Measurements from ENCODE around the gene TAOK2. TPM values are rescaled to one million over a fixed set of nuclear protein-coding genes. Genes with fewer than 3 reads are reported as not detected.

Gene TAOK2
- total RNA-seq, 6 experiments from 2014 or later, result 15.8 to 19.6 (median 17.2) TPM

DNA sequence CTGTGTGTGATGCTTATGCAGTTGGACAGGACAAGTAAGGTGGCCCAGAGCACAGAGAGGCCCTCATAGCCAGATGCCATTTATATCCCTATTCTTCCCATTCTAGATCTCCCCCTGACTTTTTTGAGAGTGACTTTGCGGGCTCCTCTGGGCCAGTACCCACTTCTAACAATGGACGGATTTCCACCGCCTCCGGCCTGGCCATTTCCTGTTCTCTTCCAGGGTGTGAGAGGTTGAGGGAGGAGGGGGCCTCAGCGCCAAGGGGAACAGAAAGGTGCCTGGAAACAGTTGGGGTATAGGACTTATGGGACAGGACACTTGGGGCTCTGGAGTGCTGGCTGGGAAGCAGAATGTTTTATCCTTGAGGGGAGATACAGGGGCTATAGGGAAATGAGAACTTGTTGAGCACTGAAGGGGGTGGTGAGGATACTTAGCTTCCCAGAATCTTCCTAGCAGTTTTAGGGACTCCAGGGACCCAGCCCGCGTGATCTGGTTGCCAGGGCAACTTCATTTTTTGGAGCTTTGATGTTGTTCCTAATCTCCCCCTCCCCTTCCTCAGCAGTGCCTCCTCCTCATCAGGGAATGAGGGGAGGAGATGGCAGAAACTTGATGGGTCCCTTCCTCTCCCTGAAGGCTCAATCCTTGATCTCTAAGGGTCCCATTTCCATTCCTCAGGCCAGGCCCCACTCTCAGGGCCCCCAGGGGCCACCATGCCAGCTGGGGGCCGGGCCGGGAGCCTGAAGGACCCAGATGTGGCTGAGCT, 3.6 kb downstream of the TAOK2 start:
- no peaks in the 10 kb centered on the region for H3K9me3 ChIP-seq
- WGBS (ENCODE audit: insufficient coverage, low coverage, low lambda C conversion rate, missing lambda C conversion rate), result 88% methylated on average over 5 of the region's 9 CpGs
- H3K27ac ChIP-seq, result peak overlapping the region in 1 of 3 donors; percentile 16
- H3K4me1 ChIP-seq, result peaks cover 0 to 22% (median 10%) of the 10 kb centered on the region in 4 donors
- H3K27me3 ChIP-seq, result no peaks in the 10 kb centered on the region
- ATAC-seq (no peak), DNase-seq (no peak)
- intact Hi-C loops (cut with DNase I), result no loop called here
- TF ChIP-seq POLR2A (IDR thresholded peaks at IDR 0.05), result no peak
- TF ChIP-seq, protein P1, sequence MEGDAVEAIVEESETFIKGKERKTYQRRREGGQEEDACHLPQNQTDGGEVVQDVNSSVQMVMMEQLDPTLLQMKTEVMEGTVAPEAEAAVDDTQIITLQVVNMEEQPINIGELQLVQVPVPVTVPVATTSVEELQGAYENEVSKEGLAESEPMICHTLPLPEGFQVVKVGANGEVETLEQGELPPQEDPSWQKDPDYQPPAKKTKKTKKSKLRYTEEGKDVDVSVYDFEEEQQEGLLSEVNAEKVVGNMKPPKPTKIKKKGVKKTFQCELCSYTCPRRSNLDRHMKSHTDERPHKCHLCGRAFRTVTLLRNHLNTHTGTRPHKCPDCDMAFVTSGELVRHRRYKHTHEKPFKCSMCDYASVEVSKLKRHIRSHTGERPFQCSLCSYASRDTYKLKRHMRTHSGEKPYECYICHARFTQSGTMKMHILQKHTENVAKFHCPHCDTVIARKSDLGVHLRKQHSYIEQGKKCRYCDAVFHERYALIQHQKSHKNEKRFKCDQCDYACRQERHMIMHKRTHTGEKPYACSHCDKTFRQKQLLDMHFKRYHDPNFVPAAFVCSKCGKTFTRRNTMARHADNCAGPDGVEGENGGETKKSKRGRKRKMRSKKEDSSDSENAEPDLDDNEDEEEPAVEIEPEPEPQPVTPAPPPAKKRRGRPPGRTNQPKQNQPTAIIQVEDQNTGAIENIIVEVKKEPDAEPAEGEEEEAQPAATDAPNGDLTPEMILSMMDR (IDR thresholded peaks at IDR 0.05), result no peak
- H3K36me3 ChIP-seq, result peaks cover 5 to 46% (median 26%) of the 10 kb centered on the region in 4 donors
- H3K4me3 ChIP-seq, result no peak overlapping the region

DNA sequence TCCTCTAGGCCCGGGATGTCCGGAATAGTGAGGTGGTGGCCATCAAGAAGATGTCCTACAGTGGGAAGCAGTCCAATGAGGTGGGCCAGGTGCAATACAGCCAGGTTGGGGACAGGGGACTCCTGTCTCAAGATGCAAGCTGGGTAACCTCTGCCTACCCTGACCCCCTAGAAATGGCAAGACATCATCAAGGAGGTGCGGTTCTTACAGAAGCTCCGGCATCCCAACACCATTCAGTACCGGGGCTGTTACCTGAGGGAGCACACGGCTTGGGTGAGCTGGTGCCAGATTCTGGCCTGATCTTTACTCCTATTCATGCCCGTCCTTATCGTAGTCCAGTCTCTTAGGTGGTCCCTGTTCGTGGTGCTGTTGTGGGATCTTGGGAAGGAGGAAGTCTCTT, 4.4 kb downstream of the TAOK2 start:
- DNase-seq (no peak), ATAC-seq (no peak)
- H3K4me1 ChIP-seq, result peaks cover 0 to 22% (median 10%) of the 10 kb centered on the region in 4 donors
- H3K4me3 ChIP-seq, result no peak overlapping the region
- no peaks in the 10 kb centered on the region for H3K27me3 ChIP-seq
- no peak overlapping the region for H3K27ac ChIP-seq
- TF ChIP-seq, protein P1 (IDR thresholded peaks at IDR 0.05), result no peak
- TF ChIP-seq POLR2A (IDR thresholded peaks at IDR 0.05), result no peak
- WGBS (ENCODE audit: insufficient coverage, low coverage, low lambda C conversion rate, missing lambda C conversion rate), result 80% methylated on average over 3 of the region's 9 CpGs
- intact Hi-C loops (cut with DNase I), result no loop called here
- H3K36me3 ChIP-seq, result peaks cover 5 to 55% (median 26%) of the 10 kb centered on the region in 4 donors
- H3K9me3 ChIP-seq, result no peaks in the 10 kb centered on the region

DNA sequence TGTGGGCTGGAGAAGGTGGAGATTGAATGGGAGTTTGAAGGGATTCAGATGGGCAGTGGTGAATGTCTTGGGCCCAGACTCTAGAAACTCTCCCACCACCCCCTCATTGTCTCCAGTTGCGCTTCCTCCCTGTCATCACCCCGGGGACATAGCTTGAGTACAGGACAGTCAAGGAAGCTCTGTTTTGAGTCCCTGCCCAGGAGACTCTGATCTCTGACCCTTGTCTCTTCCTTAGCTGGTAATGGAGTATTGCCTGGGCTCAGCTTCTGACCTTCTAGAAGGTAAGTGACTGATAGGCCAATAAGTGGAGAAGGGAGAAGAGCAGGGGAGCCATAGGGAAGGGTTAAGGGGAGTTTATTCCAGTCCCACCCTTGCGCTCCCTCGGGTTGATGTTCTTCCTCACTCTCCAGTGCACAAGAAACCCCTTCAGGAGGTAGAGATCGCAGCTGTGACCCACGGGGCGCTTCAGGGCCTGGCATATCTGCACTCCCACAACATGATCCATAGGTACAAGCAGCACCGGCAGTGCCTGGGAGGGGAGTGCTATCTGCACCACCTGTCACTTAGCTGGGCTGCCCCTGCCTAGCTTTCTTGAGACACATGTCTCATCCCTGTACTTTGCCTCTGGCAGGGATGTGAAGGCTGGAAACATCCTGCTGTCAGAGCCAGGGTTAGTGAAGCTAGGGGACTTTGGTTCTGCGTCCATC, 5.0 kb downstream of the TAOK2 start:
- 79% methylated on average over 2 of the region's 9 CpGs for WGBS (ENCODE audit: insufficient coverage, low coverage, low lambda C conversion rate, missing lambda C conversion rate)
- Histone ChIP-seq H3K9me3 (no peaks in the 10 kb centered on the region), H3K4me3 (no peak overlapping the region), H3K4me1 (peaks cover 0 to 22% (median 10%) of the 10 kb centered on the region in 4 donors), H3K27ac (no peak overlapping the region), H3K36me3 (peaks cover 5 to 61% (median 28%) of the 10 kb centered on the region in 4 donors), H3K27me3 (no peaks in the 10 kb centered on the region)
- no peak for TF ChIP-seq POLR2A (IDR thresholded peaks at IDR 0.05)
- TF ChIP-seq, protein P1 (IDR thresholded peaks at IDR 0.05), result no peak
- intact Hi-C loops (cut with DNase I), result no loop called here
- DNase-seq, result no peak
- ATAC-seq, result no peak

DNA sequence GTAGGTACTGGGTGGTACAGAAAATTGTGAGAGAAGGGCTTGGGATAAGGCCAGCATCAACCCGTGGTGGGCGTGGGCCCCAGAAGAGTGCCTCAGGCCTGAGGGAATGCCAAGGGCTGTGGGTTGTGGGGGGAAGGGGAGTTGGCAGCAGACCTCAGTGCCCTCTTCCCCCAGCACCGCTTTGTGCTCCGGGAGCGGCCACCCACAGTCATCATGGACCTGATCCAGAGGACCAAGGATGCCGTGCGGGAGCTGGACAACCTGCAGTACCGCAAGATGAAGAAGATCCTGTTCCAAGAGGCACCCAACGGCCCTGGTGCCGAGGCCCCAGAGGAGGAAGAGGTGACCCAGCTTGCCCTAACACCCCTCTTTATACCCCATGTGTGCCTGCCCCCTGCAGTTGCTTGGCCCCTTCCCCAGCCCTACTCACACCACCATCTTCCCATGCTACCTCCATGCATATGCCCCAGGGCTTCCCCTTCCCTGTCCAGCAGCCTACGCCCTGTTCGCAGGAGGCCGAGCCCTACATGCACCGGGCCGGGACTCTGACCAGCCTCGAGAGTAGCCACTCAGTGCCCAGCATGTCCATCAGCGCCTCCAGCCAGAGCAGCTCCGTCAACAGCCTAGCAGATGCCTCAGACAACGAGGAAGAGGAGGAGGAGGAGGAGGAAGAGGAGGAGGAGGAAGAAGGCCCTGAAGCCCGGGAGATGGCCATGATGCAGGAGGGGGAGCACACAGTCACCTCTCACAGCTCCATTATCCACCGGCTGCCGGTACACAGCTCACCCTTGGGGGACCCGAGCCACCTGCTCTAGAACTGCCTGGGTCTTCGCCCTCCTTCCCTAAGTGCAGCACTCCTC, 9.1 kb downstream of the TAOK2 start:
- Histone ChIP-seq H3K27ac (no peak overlapping the region), H3K9me3 (no peaks in the 10 kb centered on the region), H3K36me3 (peaks cover 5 to 99% (median 49%) of the 10 kb centered on the region in 4 donors), H3K27me3 (no peaks in the 10 kb centered on the region), H3K4me1 (no peaks in the 10 kb centered on the region), H3K4me3 (no peak overlapping the region)
- no peak for TF ChIP-seq POLR2A (IDR thresholded peaks at IDR 0.05)
- TF ChIP-seq, protein P1 (IDR thresholded peaks at IDR 0.05), result no peak
- WGBS (ENCODE audit: insufficient coverage, low coverage, low lambda C conversion rate, missing lambda C conversion rate), result 86% methylated on average over 4 of the region's 24 CpGs
- intact Hi-C loops (cut with DNase I), result no loop called here
- peak in 1 of 3 donors; percentile 38 for DNase-seq
- no peak for ATAC-seq

Data from right lobe of liver (tissue), 6 donors.